ENCODE measurements around the gene MKKS. TPM values are rescaled to one million over a fixed set of nuclear protein-coding genes. Genes with fewer than 3 reads are reported as not detected.

The MKKS gene
- total and polyA plus RNA-seq, 2 of the 13 experiments (the other 11 are each of a cell fraction or from before 2014, with no cell fraction given), result 26.7 to 34.5 TPM

DNA sequence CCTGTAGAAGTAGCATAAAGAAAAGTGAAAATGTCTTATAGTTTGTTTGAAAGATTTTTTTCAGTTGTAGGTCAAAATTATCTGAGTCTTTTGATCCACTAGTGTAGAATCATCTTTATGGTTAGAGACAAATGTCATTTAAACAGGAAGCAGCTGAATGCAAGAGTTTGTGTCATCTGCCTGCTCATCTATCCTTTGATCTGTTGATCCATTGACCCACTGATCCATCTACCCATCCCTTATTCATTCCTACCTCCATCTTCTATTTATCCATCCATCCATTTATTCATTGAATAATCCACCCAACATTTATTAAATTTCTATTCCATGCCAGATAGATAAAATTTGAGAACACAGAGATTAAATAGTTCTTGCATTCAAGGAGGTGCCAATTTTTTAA is 62.6 kb downstream of the MKKS start (continued):
- TF ChIP-seq ZHX2 (IDR thresholded peaks at IDR 0.05; ENCODE audit: low read depth), result no peak
- TF ChIP-seq ZHX2 (CRISPR knock-in tag; IDR thresholded peaks at IDR 0.05; ENCODE audit: borderline replicate concordance), result no peak
- no peak for TF ChIP-seq NFKB2 (CRISPR knock-in tag; IDR thresholded peaks at IDR 0.05; ENCODE audit: borderline replicate concordance)
- no peak for TF ChIP-seq ZNF124 (CRISPR knock-in tag; IDR thresholded peaks at IDR 0.05)
- peak; percentile 25; the same call in 1 of the 2 replicates for TF ChIP-seq RARA (CRISPR knock-in tag; IDR thresholded peaks at IDR 0.05)
- TF ChIP-seq ZNF780A (CRISPR knock-in tag; IDR thresholded peaks at IDR 0.05), result no peak
- no peak for TF ChIP-seq ZNF678 (CRISPR knock-in tag; IDR thresholded peaks at IDR 0.05)
- no peak for TF ChIP-seq ZNF891 (CRISPR knock-in tag; IDR thresholded peaks at IDR 0.05)
- no peak for TF ChIP-seq ZBTB7A (CRISPR knock-in tag; IDR thresholded peaks at IDR 0.05)
- TF ChIP-seq ZNF512B (CRISPR knock-in tag; IDR thresholded peaks at IDR 0.05; ENCODE audit: borderline replicate concordance), result no peak
- 0 out of 2 replicates have a peak, but pooled peaks have one; percentile 24 for TF ChIP-seq GATAD2A (CRISPR knock-in tag; IDR thresholded peaks at IDR 0.05)
- TF ChIP-seq ZMYM4 (CRISPR knock-in tag; IDR thresholded peaks at IDR 0.05), result no peak
- TF ChIP-seq PHB2 (IDR thresholded peaks at IDR 0.05; ENCODE audit: partially characterized antibody), result no peak
- no peak for TF ChIP-seq PRPF4 (IDR thresholded peaks at IDR 0.05; ENCODE audit: low read depth, low read length, poor library complexity, severe bottlenecking)
- no peak for TF ChIP-seq SSRP1 (CRISPR knock-in tag; IDR thresholded peaks at IDR 0.05)
- no peak for TF ChIP-seq HNRNPH1 (optimal IDR thresholded peaks at IDR 0.05; ENCODE audit: low read depth, low read length)
- peak; percentile 22; the same call in 1 of the 2 replicates for TF ChIP-seq HOMEZ (CRISPR knock-in tag; IDR thresholded peaks at IDR 0.05; ENCODE audit: low read depth)
- peak; percentile 75 for TF ChIP-seq TCF7 (IDR thresholded peaks at IDR 0.05; ENCODE audit: low read depth)
- TF ChIP-seq CEBPG (CRISPR knock-in tag; IDR thresholded peaks at IDR 0.05), result 0 out of 2 replicates have a peak, but pooled peaks have one; percentile 22
- 0 out of 2 replicates have a peak, but pooled peaks have one; percentile 33 for TF ChIP-seq ELF3 (CRISPR knock-in tag; IDR thresholded peaks at IDR 0.05)
- no peak for TF ChIP-seq ZFP41 (CRISPR knock-in tag; IDR thresholded peaks at IDR 0.05; ENCODE audit: borderline replicate concordance)
- TF ChIP-seq KLF12 (CRISPR knock-in tag; IDR thresholded peaks at IDR 0.05; ENCODE audit: borderline replicate concordance), result no peak
- no peak for TF ChIP-seq FLYWCH1 (CRISPR knock-in tag; IDR thresholded peaks at IDR 0.05)
- TF ChIP-seq MTA1 (CRISPR knock-in tag; IDR thresholded peaks at IDR 0.05; ENCODE audit: borderline replicate concordance), result no peak

Measured in HepG2 (cell line).